Measurements from ENCODE around the gene DKC1. TPM values are rescaled to one million over a fixed set of nuclear protein-coding genes. Genes with fewer than 3 reads are reported as not detected.

DKC1 gene
- total RNA-seq, 2 donors from 2014 or later = 28.5 to 55.0 TPM

- H3K9ac ChIP-seq (ENCODE audit: low read depth in 2 of 2, low read length in 2 of 2) = no peak overlapping the region
- no peak for DNase-seq
- H3K27me3 ChIP-seq = no peaks in the 10 kb centered on the region
- no peak overlapping the region for H3K27ac ChIP-seq
- no peaks in the 10 kb centered on the region for H3K36me3 ChIP-seq
- intact Hi-C loops (cut with DNase I) = no loop called here
- TF ChIP-seq CTCF (IDR thresholded peaks at IDR 0.05) = no peak
- no peaks in the 10 kb centered on the region for H3K9me3 ChIP-seq
- H3K4me3 ChIP-seq = no peak overlapping the region
- no peaks in the 10 kb centered on the region for H3K4me1 ChIP-seq
These were observed 30.8 kb upstream of the DKC1 start for GRCh38 chrX:154731881-154732280.

- Histone ChIP-seq H3K9ac (ENCODE audit: low read depth in 2 of 2, low read length in 2 of 2) (no peak overlapping the region), H3K9me3 (no peaks in the 10 kb centered on the region), H3K4me1 (no peaks in the 10 kb centered on the region), H3K27me3 (no peaks in the 10 kb centered on the region), H3K4me3 (no peak overlapping the region), H3K36me3 (no peaks in the 10 kb centered on the region), H3K27ac (peak overlapping the region; percentile 77)
- intact Hi-C loops (cut with DNase I) = no loop called here
- no peak for TF ChIP-seq CTCF (IDR thresholded peaks at IDR 0.05)
- no peak for DNase-seq
These were observed 30.1 kb upstream of the DKC1 start for GRCh38 chrX:154732421-154733065.

GRCh38 chrX:154733066-154733425, 29.6 kb upstream of the DKC1 start:
- Histone ChIP-seq H3K27me3 (no peaks in the 10 kb centered on the region), H3K9me3 (no peaks in the 10 kb centered on the region), H3K9ac (ENCODE audit: low read depth in 2 of 2, low read length in 2 of 2) (no peak overlapping the region), H3K36me3 (no peaks in the 10 kb centered on the region), H3K4me1 (no peaks in the 10 kb centered on the region), H3K27ac (peak overlapping the region; percentile 77), H3K4me3 (no peak overlapping the region)
- no peak for DNase-seq
- intact Hi-C loops (cut with DNase I) = no loop called here
- no peak for TF ChIP-seq CTCF (IDR thresholded peaks at IDR 0.05)

GRCh38 chrX:154734061-154734781, 28.4 kb upstream of the DKC1 start:
- Histone ChIP-seq H3K27ac (peak overlapping the region; percentile 77), H3K36me3 (no peaks in the 10 kb centered on the region), H3K9me3 (no peaks in the 10 kb centered on the region), H3K4me1 (no peaks in the 10 kb centered on the region), H3K27me3 (no peaks in the 10 kb centered on the region), H3K4me3 (no peak overlapping the region), H3K9ac (ENCODE audit: low read depth in 2 of 2, low read length in 2 of 2) (no peak overlapping the region)
- DNase-seq = no peak
- intact Hi-C loops (cut with DNase I) = no loop called here
- no peak for TF ChIP-seq CTCF (IDR thresholded peaks at IDR 0.05)

GRCh38 chrX:154735695-154736393, 26.8 kb upstream of the DKC1 start:
- Histone ChIP-seq H3K27ac (peak overlapping the region; percentile 65), H3K4me3 (no peak overlapping the region), H3K36me3 (no peaks in the 10 kb centered on the region), H3K9ac (ENCODE audit: low read depth in 2 of 2, low read length in 2 of 2) (no peak overlapping the region), H3K27me3 (no peaks in the 10 kb centered on the region), H3K9me3 (no peaks in the 10 kb centered on the region), H3K4me1 (no peaks in the 10 kb centered on the region)
- no peak for TF ChIP-seq CTCF (IDR thresholded peaks at IDR 0.05)
- no peak for DNase-seq
- intact Hi-C loops (cut with DNase I) = no loop called here
